Peyer's patch (tissue), 4 donors: ENCODE results near the gene TMA7.

Experiments
- CTCF ChIP-seq, 6 experiments: fragments of 450-650 bp in 4 of 6; fragments of 200-600 bp in 2 of 6; sonication (generic) in 1 of 6; IDR thresholded peaks; one replicate each; pipeline ENCODE4 v1.5.1; 2017 to 2019; ENCODE audit warnings: antibody characterized with exemption in 6 of 6, mild to moderate bottlenecking in 3 of 6, moderate library complexity in 1 of 6
- POLR2A ChIP-seq, 2 donors: fragments of 450-650 bp; IDR thresholded peaks; one replicate each; pipeline ENCODE4 v1.5.1; 2017; ENCODE audit warnings: antibody characterized with exemption in 2 of 2, mild to moderate bottlenecking in 2 of 2, moderate library complexity in 2 of 2

GRCh38 chr3:48404440-48405342 is 35.4 kb upstream of the TMA7 start:
- TF ChIP-seq CTCF (IDR thresholded peaks at IDR 0.05): no peak
- TF ChIP-seq POLR2A (IDR thresholded peaks at IDR 0.05): no peak
